Measurements from ENCODE around the gene PDK2.
A peak's percentile ranks its signal among the peaks of the same experiment; 100 is the strongest.

The PDK2 gene

GRCh38 chr17:50139950-50140885, 45.1 kb downstream of the PDK2 start:
- DNase-seq, result peak; percentile 77

- DNase-seq, result no peak
Observed at GRCh38 chr17:50141026-50141744, 46.0 kb downstream of the PDK2 start.

GRCh38 chr17:50141745-50142110, 46.6 kb downstream of the PDK2 start:
- no peak for DNase-seq

GRCh38 chr17:50143461-50144176, 48.5 kb downstream of the PDK2 start:
- no peak for DNase-seq

- DNase-seq, result no peak
Observed at GRCh38 chr17:50144355-50144754, 49.2 kb downstream of the PDK2 start.

GRCh38 chr17:50144845-50145531, 49.8 kb downstream of the PDK2 start:
- no peak for DNase-seq

- no peak for DNase-seq
Observed at GRCh38 chr17:50145532-50146229, 50.5 kb downstream of the PDK2 start.

- no peak for DNase-seq
Observed at GRCh38 chr17:50146230-50146926, 51.2 kb downstream of the PDK2 start.

GRCh38 chr17:50146927-50147665, 51.9 kb downstream of the PDK2 start:
- no peak for DNase-seq

GRCh38 chr17:50147841-50148225, 52.7 kb downstream of the PDK2 start:
- no peak for DNase-seq

- peak; percentile 63 for DNase-seq
Observed at GRCh38 chr17:50148226-50149090, 53.3 kb downstream of the PDK2 start.

- DNase-seq, result no peak
Observed at GRCh38 chr17:50149091-50149416, 53.9 kb downstream of the PDK2 start.

- DNase-seq, result peak; percentile 57
Observed at GRCh38 chr17:50149417-50150353, 54.5 kb downstream of the PDK2 start.

- no peak for DNase-seq
Observed at GRCh38 chr17:50150354-50151040, 55.3 kb downstream of the PDK2 start, which contains the start of gene PPP1R9B. Gene PPP1R9B, minus strand, starts transcription at chr17:50150677. Its CDS starts 164 bp downstream, at chr17:50150513.

GRCh38 chr17:50151041-50151936, 56.1 kb downstream of the PDK2 start:
- peak; percentile 93 for DNase-seq

- DNase-seq, result peak; percentile 92
Observed at GRCh38 chr17:50151937-50152547, 56.9 kb downstream of the PDK2 start.
